GM18526 (cell line): ENCODE data around the gene EXT2.

Experiments used
- POLR2A ChIP-seq: IDR thresholded peaks from 3 replicates; pipeline ENCODE4 v1.6.1; 2011; ENCODE audit not compliant: insufficient read length; ENCODE audit errors: extremely low read depth

Gene EXT2

DNA sequence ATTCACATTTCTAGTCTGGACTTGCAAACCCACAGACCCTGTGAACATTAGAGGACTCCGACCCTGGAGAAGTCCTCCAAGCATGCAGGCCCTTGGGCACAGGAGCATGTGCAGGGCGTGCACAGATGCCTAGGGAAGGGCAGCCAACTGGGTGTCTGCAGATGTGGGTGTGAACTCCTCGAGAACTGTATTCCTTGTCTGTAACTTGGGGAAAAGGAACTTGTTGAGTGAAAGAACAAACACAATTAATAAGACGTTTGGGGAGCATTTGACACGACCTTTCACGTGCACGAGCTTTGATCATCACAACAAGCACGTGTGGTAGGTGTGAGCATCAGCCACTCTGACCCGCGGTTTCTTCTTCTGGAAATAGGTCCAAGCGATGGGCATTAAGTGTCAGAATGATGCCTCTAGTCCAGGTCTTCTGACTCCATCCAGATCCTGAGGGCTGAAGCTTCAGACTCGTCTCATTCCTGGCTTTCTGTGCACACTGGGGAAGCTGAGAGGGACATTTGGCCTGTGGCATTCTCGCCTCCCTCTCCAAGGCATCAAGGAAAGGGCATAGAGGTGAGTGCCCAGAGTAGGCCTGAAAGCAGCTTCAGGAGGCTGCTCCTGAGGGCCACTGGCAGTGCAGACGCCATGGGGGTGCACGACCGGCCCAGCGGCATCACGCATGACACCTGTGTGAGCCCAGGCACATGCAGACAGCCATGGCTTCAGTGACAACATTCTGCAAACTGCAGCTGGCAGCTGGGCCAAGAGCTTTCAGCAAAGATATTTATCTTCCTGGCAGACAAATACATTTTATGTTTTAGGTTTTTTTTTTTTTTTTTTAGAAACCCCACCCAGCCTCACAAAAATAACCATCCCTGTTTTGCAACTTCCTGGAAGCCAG lies 182.0 kb downstream of the EXT2 start:
- no peak for TF ChIP-seq POLR2A

DNA sequence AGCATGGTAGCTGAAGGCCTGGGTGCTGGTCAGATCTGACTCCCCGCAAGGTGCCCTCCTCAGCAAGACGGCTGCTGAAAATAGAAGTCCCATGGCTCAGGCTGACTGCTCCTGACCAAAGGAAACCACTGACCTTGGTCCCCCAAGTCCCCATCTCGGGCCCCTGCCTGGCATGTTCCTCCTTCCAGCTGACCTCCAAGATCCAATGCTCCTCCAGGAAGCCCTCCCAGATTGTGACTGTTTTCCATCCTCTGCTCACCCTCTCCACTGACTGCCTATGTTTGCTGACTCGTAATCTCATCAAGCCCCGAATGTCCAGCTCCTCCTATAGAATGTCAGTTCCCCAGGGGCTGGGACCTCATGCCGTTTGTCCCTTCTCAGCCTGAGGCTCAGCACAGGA lies 184.0 kb downstream of the EXT2 start:
- no peak for TF ChIP-seq POLR2A

- TF ChIP-seq POLR2A = no peak
Observed at GRCh38 chr11:44280257-44280656, 184.8 kb downstream of the EXT2 start.

DNA sequence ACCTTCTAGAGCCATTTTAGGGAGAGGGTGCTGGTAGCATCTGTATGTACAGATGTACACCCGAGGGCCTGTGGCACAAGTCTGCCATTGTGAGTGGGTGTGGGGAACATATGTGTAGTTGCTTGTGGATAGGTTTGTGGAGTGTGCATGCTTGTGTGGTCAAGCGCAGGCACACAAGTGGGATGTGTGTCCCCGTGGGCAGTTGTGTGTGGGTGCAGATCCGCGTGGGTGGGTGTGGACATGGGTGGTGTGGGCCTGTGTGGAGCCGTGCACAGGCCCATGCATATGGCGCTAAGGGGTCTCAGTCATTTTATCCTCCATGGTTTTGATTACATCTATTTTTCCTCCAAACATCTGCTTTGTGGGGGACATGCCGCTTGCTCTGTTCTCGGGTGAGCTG lies 185.7 kb downstream of the EXT2 start:
- TF ChIP-seq POLR2A = no peak

GRCh38 chr11:44282620-44283019 lies 187.1 kb downstream of the EXT2 start:
- TF ChIP-seq POLR2A = no peak

DNA sequence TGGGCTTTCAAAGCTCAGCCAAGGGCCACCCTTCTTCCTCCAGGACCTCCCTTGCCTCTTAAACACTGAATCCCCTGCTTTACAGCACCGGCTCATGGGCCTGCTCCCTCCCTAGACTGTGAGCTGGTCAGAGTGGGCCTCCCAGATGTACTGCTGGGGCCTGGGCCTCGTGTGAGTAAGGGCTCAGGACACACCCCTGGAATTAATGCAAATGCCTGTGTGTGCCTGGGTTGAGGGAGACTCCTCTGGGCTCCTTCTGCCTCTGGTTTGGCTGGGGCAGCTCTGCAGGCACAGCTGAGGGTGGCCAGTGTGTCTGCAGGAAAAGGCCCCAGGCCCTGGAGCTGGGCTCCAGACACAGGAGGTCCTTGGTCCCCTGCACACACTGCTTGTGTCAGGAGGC lies 190.3 kb downstream of the EXT2 start:
- no peak for TF ChIP-seq POLR2A

GRCh38 chr11:44286268-44286880 lies 190.9 kb downstream of the EXT2 start:
- no peak for TF ChIP-seq POLR2A

- no peak for TF ChIP-seq POLR2A
Observed at GRCh38 chr11:44286911-44287310, 191.4 kb downstream of the EXT2 start.

GRCh38 chr11:44288133-44288526 lies 192.7 kb downstream of the EXT2 start:
- no peak for TF ChIP-seq POLR2A

- no peak for TF ChIP-seq POLR2A
Observed at GRCh38 chr11:44290208-44290607, 194.7 kb downstream of the EXT2 start.
